AG10803 (cell line): ENCODE data around the gene TECPR2.

Source experiments
- DNase-seq: peaks from one replicate; pipeline ENCODE4 v3.0.0; 2010; ENCODE audit warnings: low read depth
- H3K4me3 ChIP-seq: 2 replicates; pipeline ENCODE4 v1.5.1; 2011; ENCODE audit warnings: mild to moderate bottlenecking, low read length, control low read depth
- TF ChIP-seq, protein P1 (sequence below): conservative IDR thresholded peaks from 2 replicates; pipeline ENCODE4 v1.5.1; 2011; ENCODE audit warnings: mild to moderate bottlenecking, low read length, control low read depth, inconsistent platforms

The TECPR2 gene

GRCh38 chr14:102464006-102464405 is 101.3 kb downstream of the TECPR2 start:
- H3K4me3 ChIP-seq = no peak overlapping the region
- DNase-seq = no peak
- TF ChIP-seq, protein P1, sequence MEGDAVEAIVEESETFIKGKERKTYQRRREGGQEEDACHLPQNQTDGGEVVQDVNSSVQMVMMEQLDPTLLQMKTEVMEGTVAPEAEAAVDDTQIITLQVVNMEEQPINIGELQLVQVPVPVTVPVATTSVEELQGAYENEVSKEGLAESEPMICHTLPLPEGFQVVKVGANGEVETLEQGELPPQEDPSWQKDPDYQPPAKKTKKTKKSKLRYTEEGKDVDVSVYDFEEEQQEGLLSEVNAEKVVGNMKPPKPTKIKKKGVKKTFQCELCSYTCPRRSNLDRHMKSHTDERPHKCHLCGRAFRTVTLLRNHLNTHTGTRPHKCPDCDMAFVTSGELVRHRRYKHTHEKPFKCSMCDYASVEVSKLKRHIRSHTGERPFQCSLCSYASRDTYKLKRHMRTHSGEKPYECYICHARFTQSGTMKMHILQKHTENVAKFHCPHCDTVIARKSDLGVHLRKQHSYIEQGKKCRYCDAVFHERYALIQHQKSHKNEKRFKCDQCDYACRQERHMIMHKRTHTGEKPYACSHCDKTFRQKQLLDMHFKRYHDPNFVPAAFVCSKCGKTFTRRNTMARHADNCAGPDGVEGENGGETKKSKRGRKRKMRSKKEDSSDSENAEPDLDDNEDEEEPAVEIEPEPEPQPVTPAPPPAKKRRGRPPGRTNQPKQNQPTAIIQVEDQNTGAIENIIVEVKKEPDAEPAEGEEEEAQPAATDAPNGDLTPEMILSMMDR = no peak

- H3K4me3 ChIP-seq = no peak overlapping the region
- TF ChIP-seq, protein P1 = no peak
- DNase-seq = no peak
Measured at GRCh38 chr14:102464846-102465341, 102.2 kb downstream of the TECPR2 start.

DNA sequence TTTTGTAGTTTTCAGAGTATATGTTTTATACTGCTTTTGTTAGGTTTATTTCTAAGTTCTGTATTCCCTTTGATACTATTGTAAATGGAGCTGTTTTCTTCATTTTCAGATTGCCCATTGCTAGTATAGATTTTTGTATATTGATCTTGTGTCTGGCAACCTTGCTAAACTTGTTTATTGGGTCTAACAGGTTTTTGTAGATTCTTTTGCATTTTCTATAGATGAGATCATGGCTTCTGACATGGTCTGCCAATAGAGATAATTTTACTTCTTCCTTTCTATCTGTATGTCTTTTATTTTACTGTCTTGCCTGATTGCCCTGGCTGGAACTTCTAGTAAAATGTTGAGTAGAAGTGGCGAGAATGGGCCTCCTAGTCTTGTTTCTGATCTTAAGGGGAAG is 106.5 kb downstream of the TECPR2 start:
- TF ChIP-seq, protein P1 = no peak
- H3K4me3 ChIP-seq = no peak overlapping the region
- DNase-seq = no peak

DNA sequence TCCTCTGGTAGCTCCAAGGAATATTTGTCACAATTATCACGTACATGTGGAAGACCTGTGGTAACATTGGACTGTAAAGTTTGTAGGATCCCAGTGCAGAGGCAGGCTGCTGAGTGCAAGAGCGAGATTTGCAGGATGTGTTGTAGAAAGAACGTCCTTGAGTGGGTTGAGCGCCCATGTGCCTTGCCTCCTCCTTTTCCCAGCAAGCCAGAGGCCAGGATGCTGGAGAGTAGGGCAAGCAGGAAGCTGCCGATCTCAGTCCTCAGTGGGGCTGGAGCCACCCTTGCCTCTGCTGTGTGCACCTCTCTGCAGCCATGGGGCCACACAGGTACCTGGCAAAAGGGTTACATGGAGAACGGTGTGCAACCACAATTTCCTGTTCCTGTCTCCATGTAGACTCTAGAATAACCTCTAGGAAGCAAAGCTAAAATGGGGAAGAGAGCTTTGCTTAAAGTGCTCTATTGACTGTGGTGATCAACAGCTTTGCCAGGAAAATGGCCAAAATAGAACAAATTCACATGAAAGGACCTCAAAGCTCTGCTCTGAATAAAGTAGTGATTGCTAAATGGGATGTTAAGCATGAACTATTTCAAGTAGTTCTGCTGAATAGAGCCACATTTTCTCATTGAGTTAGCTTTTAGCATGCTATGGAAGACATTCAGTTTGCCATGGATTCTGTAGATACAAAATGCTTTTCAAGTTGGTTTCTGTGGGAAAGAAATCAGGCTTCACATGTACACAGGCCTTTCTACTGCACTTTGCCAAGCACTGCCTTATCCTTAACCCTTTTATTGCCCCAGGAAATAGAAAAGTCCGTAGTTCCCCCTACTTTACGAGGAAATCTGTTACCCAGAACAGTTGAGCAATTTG is 109.4 kb downstream of the TECPR2 start:
- H3K4me3 ChIP-seq = no peak overlapping the region
- DNase-seq = no peak
- TF ChIP-seq, protein P1 = no peak

DNA sequence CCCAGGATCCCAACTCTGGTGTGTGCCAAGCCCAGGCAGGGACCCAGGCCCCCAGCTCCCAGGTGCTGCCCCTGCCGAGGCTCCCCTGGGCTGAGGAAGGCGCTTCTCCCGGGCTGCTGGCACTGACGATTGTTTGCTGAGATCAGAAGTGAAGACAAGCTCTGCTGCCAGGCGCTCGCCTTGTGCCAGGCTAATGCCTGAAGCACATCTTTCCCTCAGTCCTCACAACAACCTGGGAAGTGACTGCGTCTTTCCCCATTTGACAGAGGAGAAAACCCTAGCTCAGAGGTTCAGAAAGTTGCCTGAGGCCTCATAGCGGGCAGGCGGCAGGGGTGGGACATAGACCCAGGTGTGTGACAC is 110.0 kb downstream of the TECPR2 start:
- H3K4me3 ChIP-seq = no peak overlapping the region
- no peak for DNase-seq
- TF ChIP-seq, protein P1 = no peak

- no peak for DNase-seq
- TF ChIP-seq, protein P1 = no peak
- H3K4me3 ChIP-seq = no peak overlapping the region
Measured at GRCh38 chr14:102473559-102473958, 110.8 kb downstream of the TECPR2 start.

GRCh38 chr14:102474934-102475333 is 112.2 kb downstream of the TECPR2 start:
- TF ChIP-seq, protein P1 = no peak
- peak; percentile 76 for DNase-seq
- no peak overlapping the region for H3K4me3 ChIP-seq
